HG03066 (cell line): ENCODE measurements around the gene CNTNAP5.

Experiments used
- ATAC-seq: cut with Tn5 transposase; IDR thresholded peaks from one replicate; pipeline ENCODE4 v1.9.1; 2021; ENCODE audit warnings: low read depth; ENCODE audit not compliant: unreplicated experiment

CNTNAP5 gene

DNA sequence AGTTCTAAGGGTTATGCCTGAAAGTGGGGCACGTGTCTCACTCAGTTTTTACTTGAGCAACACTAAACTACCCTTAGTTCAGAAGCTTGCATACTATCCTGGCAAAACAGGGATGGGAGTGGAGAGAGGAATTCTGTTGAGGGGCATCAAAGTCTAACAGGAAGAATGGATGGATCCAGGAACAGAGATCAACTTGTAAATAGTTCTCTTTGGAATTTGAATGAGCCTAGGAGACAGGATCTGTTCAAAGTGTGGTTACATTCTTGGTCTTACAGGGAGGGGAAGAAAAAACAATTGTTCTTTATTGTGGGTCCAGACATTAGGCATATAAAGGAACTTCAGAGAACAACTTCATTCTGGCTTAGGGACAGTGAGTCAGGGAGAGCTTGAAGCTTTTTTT lies 560.2 kb downstream of the CNTNAP5 start:
- no peak for ATAC-seq

DNA sequence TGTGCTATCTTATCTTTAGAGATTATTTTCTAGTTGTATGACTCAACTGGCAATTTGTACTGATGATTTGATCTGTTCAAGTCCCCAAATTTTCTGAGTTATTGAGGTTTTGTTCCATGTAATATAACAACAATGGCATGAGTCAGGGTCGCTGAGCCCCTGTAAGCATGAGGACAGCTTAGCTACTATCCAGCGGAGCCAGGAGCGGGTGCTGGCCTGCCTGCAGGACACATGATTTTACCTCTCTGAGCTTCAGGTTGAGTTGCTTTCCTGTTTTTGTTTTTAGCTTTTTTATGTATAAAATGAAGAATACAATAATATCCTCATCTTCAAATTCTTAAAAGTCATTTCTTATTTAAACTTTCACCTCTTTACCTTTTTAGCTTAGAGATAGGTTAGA lies 561.1 kb downstream of the CNTNAP5 start:
- ATAC-seq: no peak

DNA sequence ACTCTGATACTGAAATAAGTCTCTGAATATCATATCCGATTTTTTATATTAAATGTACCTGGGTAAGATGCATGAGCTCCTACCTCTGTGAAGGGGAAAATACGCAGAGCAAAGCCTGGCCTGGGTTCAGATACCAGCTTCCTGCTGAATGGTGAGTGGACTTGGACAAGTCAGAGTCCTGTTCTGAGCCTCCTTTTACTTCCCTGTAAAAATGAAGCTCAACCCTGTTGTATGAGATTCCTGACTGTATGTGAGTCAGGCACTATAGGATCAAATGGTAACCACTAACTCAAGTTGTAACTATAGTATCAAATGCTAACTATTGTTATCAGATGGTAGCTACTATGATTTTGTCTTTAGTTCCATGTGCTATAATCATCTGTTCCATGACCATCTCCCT lies 561.7 kb downstream of the CNTNAP5 start:
- no peak for ATAC-seq

DNA sequence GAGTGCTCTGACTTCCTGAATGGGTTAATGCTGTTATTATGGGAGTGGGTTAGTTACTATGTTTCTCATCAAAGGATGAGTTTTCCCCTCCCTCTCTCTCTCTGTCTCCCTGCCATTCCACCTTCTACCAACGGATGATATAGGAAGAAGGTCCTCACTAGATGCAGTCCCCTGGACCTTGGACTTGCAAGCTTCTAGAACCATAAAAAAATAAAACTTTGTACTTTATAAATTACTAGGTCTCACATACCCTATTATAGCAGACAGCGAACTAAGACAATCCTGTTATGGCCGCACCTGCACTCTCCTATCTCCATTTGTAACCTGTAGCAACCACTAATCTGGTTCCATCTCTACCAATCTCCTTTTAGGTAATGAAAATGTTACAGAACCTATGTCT lies 564.9 kb downstream of the CNTNAP5 start:
- no peak for ATAC-seq

DNA sequence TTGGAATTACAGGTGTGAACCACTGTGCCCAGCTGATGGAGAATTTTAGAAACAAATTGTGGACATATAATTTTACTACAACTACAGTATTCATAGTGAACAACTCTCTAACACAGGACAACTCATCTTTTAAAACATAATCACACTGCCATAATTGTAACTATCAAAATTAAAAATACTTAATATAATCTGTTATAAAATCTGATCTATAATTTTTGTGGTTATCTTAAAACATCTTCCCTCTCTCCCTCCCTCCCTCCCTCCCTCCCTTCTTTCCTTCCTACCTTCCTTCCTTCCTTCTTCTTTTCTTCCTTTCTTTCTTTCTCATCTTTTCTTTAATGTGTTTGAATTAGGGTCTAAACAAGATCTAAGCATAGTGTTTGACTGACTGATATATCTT lies 577.7 kb downstream of the CNTNAP5 start:
- no peak for ATAC-seq

DNA sequence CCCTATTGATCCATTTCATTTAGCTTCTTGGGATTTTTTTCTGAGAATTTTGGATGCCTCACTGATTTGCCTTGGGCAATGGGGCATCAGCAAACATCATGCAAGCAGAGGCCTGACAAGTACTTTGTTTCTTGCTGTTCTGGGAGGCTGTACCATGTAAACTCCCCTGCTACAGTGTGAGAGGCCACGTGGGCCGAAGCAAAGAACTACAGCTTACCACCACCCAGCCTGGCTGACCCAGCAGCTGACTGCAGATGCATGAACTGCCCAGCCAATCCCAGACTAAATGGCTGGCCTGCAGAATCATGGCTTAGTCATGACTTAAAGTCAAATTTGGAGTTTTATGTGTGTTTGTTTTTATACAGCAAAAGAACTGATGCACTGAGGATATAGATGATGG lies 579.9 kb downstream of the CNTNAP5 start:
- no peak for ATAC-seq

DNA sequence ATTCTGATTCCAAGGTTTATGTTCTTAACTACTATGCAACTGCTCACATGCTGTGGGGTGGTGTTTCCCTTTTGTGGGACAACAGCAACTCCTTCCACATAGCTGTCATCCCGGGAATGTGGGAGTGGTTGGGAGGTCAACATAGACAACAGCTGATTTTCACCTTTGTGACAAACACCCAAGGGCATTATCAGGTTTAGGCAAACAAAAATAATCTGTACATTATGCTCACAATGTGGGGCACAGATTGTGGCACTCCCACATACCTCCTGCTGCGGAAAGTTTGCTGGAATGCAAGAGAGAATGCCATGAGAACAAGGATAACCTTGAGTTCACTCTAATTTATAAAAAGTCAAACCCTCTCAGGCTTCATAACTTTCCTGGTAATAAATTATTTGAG lies 582.6 kb downstream of the CNTNAP5 start:
- ATAC-seq: no peak

DNA sequence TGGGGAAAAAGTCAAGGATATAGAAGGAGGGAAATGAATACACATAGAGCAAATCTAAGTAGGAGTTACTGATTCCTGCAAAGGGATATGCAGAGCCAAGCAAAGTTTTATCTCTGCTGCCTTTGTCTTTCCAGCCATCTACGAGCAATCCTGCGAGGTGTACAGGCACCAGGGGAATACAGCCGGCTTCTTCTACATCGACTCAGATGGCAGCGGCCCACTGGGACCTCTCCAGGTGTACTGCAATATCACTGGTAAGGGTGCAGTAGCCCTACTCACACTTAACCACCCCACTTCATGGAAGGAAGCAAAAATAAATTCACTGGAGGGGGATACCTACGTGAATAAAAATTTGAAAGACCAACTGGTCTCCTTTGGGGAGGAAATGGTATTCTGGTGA lies 584.6 kb downstream of the CNTNAP5 start:
- ATAC-seq: no peak

DNA sequence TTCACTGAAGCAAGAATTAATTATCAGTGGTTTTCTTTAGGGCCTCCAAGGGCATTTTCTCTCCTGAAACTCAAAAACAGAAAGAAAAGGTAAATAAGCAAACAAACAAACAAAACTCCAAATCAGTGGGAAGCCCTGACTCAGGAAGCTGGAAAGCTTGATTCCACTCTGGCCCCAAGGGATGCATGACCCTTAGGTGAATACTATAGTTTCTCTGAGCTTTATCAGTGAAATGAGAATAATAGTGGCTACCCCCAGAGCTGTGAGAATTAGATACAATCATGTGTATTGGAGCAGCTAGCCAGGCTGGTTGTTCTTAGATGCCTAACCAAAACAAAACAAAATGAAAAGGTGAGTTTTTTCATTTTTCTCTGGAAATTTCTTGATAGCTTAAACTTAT lies 585.1 kb downstream of the CNTNAP5 start:
- ATAC-seq: no peak

DNA sequence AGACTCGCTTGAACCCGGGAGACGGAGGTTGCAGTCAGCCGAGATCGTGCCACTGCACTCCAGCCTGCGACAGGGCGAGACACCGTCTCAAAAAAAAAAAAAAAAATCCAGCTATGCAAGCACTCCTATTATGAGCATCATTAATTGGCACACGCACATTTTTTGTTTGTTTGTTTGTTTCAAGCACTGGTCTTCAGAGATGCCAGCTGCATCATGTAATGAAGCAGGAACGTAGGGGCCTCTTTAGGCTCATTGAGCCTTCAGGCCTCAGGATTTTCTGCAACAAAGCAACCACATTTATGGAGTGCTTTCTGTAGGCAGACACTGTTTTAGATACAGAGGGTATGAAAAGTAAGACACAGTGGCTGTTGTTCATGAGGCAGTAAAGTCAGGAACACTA lies 585.8 kb downstream of the CNTNAP5 start:
- no peak for ATAC-seq

DNA sequence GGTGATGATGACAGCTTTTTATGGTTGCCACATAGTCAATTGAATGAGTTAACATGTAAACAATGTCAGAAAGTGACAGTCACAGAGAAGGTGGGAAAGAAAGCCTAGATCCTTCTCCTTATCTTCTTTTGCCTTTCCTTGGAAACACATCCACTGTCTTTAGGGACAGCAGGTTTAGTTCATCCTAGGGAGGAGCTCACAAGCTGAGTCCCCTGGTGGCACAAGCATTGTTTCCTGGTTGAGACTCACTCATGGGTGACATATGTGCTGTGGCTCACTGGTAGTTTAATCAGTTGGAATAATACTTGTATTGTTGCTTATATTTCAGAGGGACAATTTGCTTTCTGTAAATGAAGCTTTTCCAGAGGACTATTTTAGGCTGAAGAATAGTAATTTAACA lies 598.5 kb downstream of the CNTNAP5 start:
- ATAC-seq: no peak

DNA sequence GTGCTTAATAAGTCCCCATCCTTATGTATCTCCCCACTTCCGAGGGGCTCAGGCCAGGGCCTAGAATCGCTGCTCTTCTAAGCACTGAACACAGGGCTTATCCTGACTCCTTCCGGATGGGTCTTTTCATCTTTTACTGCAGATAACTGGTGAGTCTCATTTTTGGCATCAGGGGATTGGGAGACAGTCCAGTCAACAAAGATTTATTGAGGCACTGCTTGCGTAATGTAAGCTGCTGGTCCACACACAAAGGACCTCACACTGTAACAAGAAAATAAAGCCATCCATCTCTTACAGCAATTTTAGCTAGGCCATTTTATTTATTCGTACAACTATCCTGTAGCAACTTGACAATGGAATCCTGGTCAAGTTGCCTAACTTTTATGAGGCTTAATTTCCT lies 600.5 kb downstream of the CNTNAP5 start:
- ATAC-seq: no peak

DNA sequence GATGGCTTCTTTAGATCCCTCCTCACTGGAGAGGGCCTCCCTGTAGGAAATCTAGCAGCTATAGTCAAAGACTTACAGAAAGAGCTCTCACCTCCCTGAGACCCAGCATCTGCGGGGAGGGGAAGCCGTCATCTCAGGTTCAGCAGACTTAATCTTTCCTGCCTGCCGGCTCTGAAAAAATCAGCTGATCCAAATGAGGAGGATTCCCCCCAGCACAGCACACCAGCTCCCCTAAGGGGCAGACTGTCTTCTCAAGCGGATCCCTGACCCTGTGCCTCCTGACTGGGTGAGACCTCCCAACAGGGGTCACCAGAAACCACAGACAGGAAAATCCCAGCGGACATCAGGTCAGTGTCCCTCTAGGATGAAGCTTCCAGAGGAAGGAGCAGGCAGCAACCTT lies 601.9 kb downstream of the CNTNAP5 start:
- no peak for ATAC-seq

DNA sequence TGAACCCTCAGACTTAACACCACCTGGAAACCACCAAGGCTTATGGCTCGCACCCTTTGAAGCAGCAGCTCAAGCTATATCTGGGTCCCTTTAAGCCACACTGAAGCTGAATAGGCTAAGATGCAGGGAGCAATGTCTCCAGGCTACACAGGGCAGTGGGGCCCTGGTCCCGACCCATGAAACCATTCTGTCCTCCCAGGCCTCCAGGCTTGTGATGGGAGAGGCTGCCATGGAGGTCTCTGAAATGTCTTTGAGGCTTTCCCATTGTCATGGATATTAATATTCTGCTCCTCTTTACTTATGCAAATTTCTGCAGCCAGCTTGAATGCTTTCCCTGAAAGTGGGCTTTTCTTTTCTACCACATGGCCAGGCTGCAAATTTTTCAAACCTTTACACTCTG lies 608.7 kb downstream of the CNTNAP5 start:
- no peak for ATAC-seq

DNA sequence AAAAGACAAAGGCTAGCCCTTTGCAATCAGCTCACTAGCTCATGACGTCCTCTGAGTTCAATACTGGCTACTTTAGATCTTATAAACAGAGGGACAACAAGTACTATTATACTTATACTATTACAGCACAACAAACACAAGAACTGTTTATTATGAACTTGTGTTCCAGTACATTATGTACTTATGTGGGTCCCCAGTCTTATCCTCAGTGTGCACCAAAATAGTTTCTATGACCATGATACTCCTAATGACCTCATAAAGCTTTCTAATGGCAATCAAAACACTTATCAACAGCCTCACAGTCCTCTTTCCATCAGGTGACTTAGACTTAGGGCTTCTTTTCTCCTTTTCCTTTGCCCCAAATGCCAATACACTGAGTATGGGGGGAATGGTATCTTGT lies 614.4 kb downstream of the CNTNAP5 start:
- ATAC-seq: no peak

DNA sequence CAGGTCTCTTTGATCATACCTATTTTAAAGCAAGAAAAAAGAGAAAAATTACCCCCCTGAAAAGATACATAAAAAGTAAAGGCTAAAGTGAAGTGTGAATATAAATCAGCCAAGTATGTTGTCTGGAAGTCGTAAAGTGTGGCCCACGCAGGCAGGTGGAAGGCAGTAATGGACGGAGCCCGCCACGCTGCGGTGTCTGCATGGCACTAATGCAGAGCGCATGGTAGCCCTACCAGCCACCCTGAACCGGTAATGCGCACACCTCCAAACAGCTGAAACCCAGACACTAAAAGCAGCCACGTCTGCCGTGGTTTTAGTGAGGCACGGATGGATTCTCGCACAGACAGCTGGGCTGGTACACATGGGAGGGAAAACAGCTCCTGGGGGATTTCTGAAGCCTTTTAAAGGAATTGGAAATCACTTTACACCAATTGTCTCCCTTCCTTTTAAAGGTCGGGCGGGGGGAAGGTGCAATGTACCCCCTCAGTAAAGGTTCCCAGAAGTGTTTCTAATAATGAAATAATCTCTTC lies 615.2 kb downstream of the CNTNAP5 start:
- ATAC-seq: no peak

DNA sequence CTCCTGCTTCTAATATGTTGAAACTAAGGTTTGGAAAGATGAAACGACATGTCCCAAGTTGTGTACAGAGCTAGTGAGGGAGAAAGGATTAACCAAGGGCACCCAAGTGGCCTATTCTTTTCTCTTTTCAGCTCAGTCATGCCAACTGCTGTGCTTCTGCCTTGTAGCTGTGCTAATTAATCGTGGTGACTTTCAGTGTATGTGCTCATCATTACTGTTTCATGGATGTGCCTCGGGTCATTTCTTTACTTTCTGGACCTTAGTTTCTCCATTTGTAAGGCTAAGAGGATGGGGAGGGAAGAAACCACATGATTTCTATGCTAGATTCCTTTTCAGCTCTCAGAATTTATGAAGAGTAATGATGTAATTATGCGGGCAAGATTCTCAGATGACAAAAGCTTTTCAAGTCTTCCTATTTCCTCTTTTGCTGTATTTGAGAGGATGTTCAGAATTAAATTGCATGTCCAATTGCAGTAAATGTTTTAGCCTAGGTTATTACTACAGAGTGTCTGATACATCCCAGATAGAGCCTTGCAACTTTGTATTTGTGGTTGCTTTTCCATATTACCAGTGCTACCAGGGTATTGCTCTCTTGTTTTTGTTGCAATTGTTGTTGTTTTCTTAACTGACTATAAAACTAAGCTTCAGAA lies 621.2 kb downstream of the CNTNAP5 start:
- no peak for ATAC-seq

DNA sequence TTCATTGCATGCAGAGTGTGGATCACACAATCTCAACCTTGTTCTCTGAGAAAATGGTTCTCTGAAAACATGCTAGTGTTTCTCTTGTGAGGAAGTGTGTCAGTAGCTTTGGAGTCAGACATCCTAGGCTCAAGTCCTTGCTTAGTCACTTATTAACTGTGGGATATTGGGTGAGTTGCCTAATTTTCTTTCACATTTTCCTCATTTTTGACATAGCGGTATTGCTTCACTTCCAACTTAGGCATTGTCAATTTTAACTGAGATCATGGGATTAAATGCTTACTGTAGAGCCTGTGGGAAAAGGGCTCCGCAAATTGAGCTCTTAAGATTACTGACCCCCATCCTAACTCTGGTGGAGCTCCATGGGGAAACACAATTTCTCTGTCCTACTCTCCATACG lies 622.2 kb downstream of the CNTNAP5 start:
- no peak for ATAC-seq

DNA sequence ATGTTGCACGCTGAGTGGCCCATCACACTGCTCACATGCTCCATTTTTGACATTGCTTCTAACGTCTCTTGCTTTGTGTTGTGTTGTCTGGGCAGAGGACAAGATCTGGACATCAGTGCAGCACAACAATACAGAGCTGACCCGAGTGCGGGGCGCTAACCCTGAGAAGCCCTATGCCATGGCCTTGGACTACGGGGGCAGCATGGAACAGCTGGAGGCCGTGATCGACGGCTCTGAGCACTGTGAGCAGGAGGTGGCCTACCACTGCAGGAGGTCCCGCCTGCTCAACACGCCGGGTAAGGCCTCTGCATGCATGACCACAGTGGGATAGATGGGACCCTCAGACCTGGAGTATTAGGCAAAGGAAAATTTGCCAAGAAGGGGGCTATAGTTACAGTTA lies 622.6 kb downstream of the CNTNAP5 start:
- no peak for ATAC-seq

DNA sequence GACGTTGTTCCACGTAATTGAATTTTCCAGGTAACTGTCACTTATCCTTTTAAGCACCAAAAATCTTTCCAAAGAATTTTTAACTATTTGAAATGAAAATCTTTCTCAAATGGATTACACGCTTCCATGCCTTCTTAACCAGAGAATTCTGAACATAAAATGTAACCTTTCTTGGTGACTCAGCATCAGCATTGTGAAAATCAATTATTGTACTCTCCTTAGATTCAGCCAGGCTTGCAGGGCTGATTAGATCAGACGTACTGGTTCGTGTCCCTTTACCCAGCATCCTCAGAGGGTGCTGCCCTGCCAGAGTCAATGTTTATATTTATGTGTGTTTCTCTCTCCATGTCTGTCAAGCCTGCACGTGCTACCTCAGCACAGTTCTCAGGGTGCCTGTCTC lies 623.9 kb downstream of the CNTNAP5 start:
- no peak for ATAC-seq

DNA sequence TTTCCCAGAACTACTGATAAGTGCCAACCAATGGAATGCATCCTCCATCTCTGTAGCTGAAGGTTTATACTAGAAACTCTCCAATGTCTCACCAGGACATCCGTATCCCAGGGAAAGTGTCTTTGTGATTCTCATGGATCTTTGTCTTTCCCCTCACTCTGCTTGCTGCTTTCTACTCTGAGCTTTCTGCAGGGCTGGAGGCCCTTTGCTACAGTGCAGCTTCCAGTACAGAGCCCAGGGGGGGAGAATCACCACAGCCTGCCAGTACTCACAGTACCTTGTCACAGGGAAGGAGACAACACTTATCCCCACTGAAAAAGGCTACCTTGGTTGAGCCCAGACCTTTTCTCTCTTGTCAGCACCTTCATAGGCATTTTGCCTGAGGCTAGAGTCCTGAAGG lies 627.0 kb downstream of the CNTNAP5 start:
- no peak for ATAC-seq

DNA sequence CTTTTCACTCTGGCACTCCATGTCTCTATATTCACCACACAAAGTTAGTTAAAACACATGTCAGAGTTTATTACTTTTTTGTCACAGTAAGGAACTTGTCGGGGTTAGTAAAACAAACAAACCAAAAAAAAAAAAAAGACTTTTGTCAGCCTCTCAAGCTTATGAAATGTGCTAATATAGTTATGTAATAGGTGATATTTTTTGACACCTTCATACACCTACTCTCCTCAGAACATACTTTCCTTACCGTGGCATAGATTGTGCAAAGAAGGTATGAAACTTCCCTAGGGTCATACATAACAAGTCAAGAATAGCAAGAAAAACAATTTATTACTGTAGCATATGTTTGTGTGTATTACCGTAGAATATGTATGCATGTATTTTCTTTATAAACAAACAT lies 633.3 kb downstream of the CNTNAP5 start:
- ATAC-seq: no peak

DNA sequence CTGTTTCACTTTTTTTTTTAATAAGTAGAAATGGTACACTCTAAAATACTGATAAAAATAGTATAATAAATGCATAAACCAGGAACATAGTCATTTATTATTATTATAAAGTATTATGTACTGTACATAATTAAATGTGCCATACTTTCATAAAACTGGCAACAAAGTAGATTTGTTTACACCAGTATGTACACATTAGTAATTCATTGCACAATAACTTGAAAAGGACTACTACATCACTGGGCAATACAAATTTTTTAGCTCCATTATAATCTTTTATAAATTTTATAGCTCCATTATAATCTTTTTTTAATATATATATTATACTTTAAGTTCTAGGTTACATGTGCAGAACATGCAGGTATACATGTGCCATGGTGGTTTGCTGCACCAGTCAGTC lies 636.5 kb downstream of the CNTNAP5 start:
- ATAC-seq: no peak
